Measurements from ENCODE around the gene MYO18A. TPM values are rescaled to one million over a fixed set of nuclear protein-coding genes. Genes with fewer than 3 reads are reported as not detected.

Gene MYO18A
- total RNA-seq, 1 donor = 39.8 TPM

DNA sequence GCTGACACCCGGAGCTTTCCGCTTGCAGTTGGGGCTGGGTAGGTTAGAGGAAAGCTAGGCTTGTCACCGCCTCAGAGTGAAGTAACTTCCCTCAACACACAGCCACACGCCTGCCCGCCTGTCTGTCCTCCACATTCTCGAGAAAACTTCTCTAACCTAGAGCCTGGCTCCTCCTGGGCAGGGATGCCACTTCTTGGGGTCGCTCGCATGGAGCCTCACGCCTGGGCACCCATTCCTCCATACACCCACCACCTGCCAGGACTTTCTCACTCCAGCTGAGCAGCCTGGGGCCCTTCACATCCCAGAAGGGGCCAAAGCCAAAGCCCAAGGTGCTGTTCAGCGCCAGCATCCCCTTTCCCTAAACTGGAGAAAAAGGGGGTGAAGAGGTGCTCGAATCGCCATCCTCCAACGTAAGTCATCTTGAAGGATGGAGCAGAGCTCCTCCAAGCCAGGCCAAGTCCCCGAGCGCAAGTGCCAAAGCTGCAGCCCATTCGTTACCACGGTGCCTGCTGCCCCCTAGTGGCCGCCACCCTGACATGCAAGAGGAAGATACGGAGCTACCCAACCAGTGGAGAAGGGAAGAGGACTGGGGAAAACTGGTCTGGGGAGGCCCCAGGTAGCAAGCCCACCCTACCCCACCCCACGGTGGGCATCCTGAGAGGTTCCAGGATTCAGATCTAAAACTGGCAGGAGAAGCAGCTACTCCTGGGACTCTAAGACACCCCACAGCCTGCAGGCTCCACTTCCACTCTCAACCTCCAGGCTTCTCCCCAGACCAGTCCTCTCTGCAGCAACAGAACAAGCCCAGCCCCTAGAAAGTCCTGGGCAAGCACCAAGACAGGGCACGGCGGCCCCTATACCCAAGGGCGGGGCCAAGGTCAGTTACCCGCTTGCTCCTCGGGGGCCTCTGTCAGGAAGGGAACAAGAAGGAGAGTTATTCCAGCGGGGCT is 63.1 kb downstream of the MYO18A start:
- H3K27ac ChIP-seq (ENCODE audit: low read depth, low read length) = no peak overlapping the region
- H3K4me1 ChIP-seq (ENCODE audit: insufficient read depth, low read length) = peaks cover 27% of the 10 kb centered on the region
- no peak overlapping the region for H2AFZ ChIP-seq (ENCODE audit: low read length)
- TF ChIP-seq, protein P1, sequence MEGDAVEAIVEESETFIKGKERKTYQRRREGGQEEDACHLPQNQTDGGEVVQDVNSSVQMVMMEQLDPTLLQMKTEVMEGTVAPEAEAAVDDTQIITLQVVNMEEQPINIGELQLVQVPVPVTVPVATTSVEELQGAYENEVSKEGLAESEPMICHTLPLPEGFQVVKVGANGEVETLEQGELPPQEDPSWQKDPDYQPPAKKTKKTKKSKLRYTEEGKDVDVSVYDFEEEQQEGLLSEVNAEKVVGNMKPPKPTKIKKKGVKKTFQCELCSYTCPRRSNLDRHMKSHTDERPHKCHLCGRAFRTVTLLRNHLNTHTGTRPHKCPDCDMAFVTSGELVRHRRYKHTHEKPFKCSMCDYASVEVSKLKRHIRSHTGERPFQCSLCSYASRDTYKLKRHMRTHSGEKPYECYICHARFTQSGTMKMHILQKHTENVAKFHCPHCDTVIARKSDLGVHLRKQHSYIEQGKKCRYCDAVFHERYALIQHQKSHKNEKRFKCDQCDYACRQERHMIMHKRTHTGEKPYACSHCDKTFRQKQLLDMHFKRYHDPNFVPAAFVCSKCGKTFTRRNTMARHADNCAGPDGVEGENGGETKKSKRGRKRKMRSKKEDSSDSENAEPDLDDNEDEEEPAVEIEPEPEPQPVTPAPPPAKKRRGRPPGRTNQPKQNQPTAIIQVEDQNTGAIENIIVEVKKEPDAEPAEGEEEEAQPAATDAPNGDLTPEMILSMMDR (IDR thresholded peaks at IDR 0.05; ENCODE audit: extremely low read depth, low read depth, low read length) = peak; percentile 86
- H3K4me3 ChIP-seq (ENCODE audit: insufficient read depth, low read length) = no peak overlapping the region
- H3K36me3 ChIP-seq (ENCODE audit: insufficient read depth, low read length) = peaks cover 21% of the 10 kb centered on the region
- peaks cover 27% of the 10 kb centered on the region for H4K20me1 ChIP-seq (ENCODE audit: insufficient read depth, low read length)
- no peaks in the 10 kb centered on the region for H3K9me3 ChIP-seq (ENCODE audit: low read depth, low read length)
- H3K4me2 ChIP-seq (ENCODE audit: insufficient read depth, low read length) = no peak overlapping the region
- no peaks in the 10 kb centered on the region for H3K79me2 ChIP-seq (ENCODE audit: insufficient read depth, low read length)
- no peaks in the 10 kb centered on the region for H3K27me3 ChIP-seq (ENCODE audit: insufficient read depth, low read length)
- peak; percentile 97 for DNase-seq (ENCODE audit: insufficient read length, low spot score, missing footprints)

DNA sequence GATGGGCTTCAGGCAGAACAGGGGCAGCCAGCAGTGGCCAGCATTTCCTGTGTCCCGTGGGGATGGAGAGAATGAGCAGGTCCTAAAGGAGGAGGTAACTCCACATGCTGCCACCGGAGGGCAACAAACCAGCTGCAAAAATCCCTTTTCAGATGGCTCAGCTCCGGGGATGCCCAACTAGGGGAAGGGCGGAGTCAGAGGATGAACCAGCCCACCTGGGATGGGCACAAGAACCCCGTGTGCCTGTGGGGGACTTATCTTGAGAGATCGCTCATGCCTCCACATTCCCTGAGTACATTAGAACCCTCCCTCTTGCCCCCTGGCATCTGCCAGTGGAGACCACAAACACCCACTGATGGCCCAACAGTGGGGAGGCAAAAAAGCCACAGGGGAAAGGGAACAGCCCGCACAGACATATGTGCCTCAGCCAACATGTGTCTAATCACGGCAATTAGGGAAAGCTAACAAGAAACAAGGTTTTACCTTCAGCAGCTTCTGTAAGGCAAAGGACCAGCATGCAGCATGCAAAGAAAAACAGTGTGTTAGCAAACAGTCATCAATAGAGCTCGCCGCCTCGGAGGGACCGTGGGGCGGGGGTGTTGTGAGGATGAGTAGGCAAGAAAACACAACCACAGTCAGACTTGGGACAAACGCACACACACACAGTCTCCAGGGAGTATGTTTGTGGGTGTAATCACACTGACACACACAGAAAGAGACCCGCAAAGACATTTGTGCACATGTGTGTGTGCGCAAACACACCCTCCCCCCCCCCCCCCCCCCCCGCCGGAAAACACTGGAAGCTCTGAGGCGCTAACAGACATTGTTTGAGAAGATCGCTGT is 64.0 kb downstream of the MYO18A start:
- peak overlapping the region; percentile 25 for H3K4me2 ChIP-seq (ENCODE audit: insufficient read depth, low read length)
- no peak overlapping the region for H3K4me3 ChIP-seq (ENCODE audit: insufficient read depth, low read length)
- no peaks in the 10 kb centered on the region for H3K79me2 ChIP-seq (ENCODE audit: insufficient read depth, low read length)
- no peak overlapping the region for H2AFZ ChIP-seq (ENCODE audit: low read length)
- no peaks in the 10 kb centered on the region for H3K9me3 ChIP-seq (ENCODE audit: low read depth, low read length)
- H3K36me3 ChIP-seq (ENCODE audit: insufficient read depth, low read length) = peaks cover 14% of the 10 kb centered on the region
- TF ChIP-seq, protein P1 (IDR thresholded peaks at IDR 0.05; ENCODE audit: extremely low read depth, low read depth, low read length) = peak; percentile 69
- H3K27ac ChIP-seq (ENCODE audit: low read depth, low read length) = no peak overlapping the region
- peak; percentile 97 for DNase-seq (ENCODE audit: insufficient read length, low spot score, missing footprints)
- no peaks in the 10 kb centered on the region for H3K27me3 ChIP-seq (ENCODE audit: insufficient read depth, low read length)
- H3K4me1 ChIP-seq (ENCODE audit: insufficient read depth, low read length) = peaks cover 32% of the 10 kb centered on the region
- H4K20me1 ChIP-seq (ENCODE audit: insufficient read depth, low read length) = peaks cover 31% of the 10 kb centered on the region

DNA sequence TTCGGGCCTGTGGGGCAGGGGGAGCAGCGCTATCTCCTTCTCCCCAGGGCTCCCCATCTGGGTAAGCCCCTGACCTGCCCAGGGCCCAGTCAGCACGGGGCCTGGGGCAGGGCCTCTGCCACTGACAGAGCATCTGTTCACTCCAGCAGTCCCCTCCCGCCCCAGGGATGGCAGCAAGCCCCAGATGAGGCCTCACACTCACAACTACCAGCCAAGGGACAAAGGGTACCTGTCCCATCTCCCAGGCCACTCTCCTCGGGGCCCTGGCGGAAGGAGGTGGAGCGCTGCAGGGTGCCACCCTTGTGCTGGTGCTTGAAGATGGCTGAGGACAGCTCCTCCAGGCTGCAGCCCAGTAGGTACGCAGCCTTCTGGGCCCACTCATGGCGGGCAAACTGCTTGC is 64.8 kb downstream of the MYO18A start:
- Histone ChIP-seq H3K27me3 (ENCODE audit: insufficient read depth, low read length) (no peaks in the 10 kb centered on the region), H3K36me3 (ENCODE audit: insufficient read depth, low read length) (peaks cover 20% of the 10 kb centered on the region), H3K4me2 (ENCODE audit: insufficient read depth, low read length) (no peak overlapping the region), H3K27ac (ENCODE audit: low read depth, low read length) (no peak overlapping the region), H3K79me2 (ENCODE audit: insufficient read depth, low read length) (no peaks in the 10 kb centered on the region), H3K4me3 (ENCODE audit: insufficient read depth, low read length) (no peak overlapping the region), H2AFZ (ENCODE audit: low read length) (no peak overlapping the region), H3K4me1 (ENCODE audit: insufficient read depth, low read length) (peaks cover 32% of the 10 kb centered on the region), H4K20me1 (ENCODE audit: insufficient read depth, low read length) (peaks cover 35% of the 10 kb centered on the region), H3K9me3 (ENCODE audit: low read depth, low read length) (no peaks in the 10 kb centered on the region)
- DNase-seq (ENCODE audit: insufficient read length, low spot score, missing footprints) = peak; percentile 42
- TF ChIP-seq, protein P1 (IDR thresholded peaks at IDR 0.05; ENCODE audit: extremely low read depth, low read depth, low read length) = no peak

All from osteoblast (primary cell).